ENCODE measurements around the gene IL21R.
"Not testable (repeated sequence)": the region's sequence is repeated elsewhere in the genome, so short reads cannot be mapped to it uniquely, and the experiment has no call there.

IL21R gene

GRCh38 chr16:27453494-27453825 is 51.5 kb downstream of the IL21R start:
- no peak overlapping the region for H3K27ac ChIP-seq (ENCODE audit: low read depth in 2 of 2, low read length in 2 of 2)
- H3K27me3 ChIP-seq (ENCODE audit: control insufficient read depth in 2 of 2, insufficient read depth in 2 of 2, low read length in 2 of 2), result peaks cover 10 to 15% of the 10 kb centered on the region in 2 donors
- H3K36me3 ChIP-seq (ENCODE audit: control insufficient read depth in 2 of 2, insufficient read depth in 2 of 2, low read length in 2 of 2), result no peaks in the 10 kb centered on the region
- H3K4me1 ChIP-seq (ENCODE audit: control insufficient read depth in 2 of 2, insufficient read depth in 2 of 2, low read length in 2 of 2), result no peaks in the 10 kb centered on the region
- no peaks in the 10 kb centered on the region for H3K9me3 ChIP-seq (ENCODE audit: control insufficient read depth in 2 of 2, low read length in 2 of 2)
- H3K9ac ChIP-seq (ENCODE audit: low read depth in 1 of 2, low read length in 2 of 2), result no peak overlapping the region
- H3K4me3 ChIP-seq (ENCODE audit: low read length in 2 of 2), result no peak overlapping the region

- Histone ChIP-seq H3K9me3 (ENCODE audit: control insufficient read depth in 2 of 2, low read length in 2 of 2) (no peaks in the 10 kb centered on the region), H3K27ac (ENCODE audit: low read depth in 2 of 2, low read length in 2 of 2) (no peak overlapping the region), H3K36me3 (ENCODE audit: control insufficient read depth in 2 of 2, insufficient read depth in 2 of 2, low read length in 2 of 2) (peaks cover 4 to 8% of the 10 kb centered on the region in 2 donors), H3K27me3 (ENCODE audit: control insufficient read depth in 2 of 2, insufficient read depth in 2 of 2, low read length in 2 of 2) (peaks cover 3 to 4% of the 10 kb centered on the region in 2 donors), H3K4me3 (ENCODE audit: low read length in 2 of 2) (no peak overlapping the region), H3K4me1 (ENCODE audit: control insufficient read depth in 2 of 2, insufficient read depth in 2 of 2, low read length in 2 of 2) (no peaks in the 10 kb centered on the region), H3K9ac (ENCODE audit: low read depth in 1 of 2, low read length in 2 of 2) (no peak overlapping the region)
Measured at GRCh38 chr16:27455700-27456099, 53.7 kb downstream of the IL21R start.

GRCh38 chr16:27457605-27457900 is 55.6 kb downstream of the IL21R start:
- not testable (repeated sequence) for H3K9ac ChIP-seq (ENCODE audit: low read depth in 1 of 2, low read length in 2 of 2)

GRCh38 chr16:27458258-27458657 is 56.3 kb downstream of the IL21R start:
- no peaks in the 10 kb centered on the region for H3K4me1 ChIP-seq (ENCODE audit: control insufficient read depth in 2 of 2, insufficient read depth in 2 of 2, low read length in 2 of 2)
- no peak overlapping the region for H3K9ac ChIP-seq (ENCODE audit: low read depth in 1 of 2, low read length in 2 of 2)
- H3K27ac ChIP-seq (ENCODE audit: low read depth in 2 of 2, low read length in 2 of 2), result no peak overlapping the region
- H3K27me3 ChIP-seq (ENCODE audit: control insufficient read depth in 2 of 2, insufficient read depth in 2 of 2, low read length in 2 of 2), result no peaks in the 10 kb centered on the region
- H3K4me3 ChIP-seq (ENCODE audit: low read length in 2 of 2), result no peak overlapping the region
- H3K9me3 ChIP-seq (ENCODE audit: control insufficient read depth in 2 of 2, low read length in 2 of 2), result no peaks in the 10 kb centered on the region
- peaks cover 17 to 20% of the 10 kb centered on the region in 2 donors for H3K36me3 ChIP-seq (ENCODE audit: control insufficient read depth in 2 of 2, insufficient read depth in 2 of 2, low read length in 2 of 2)

More at GRCh38 chr16:27457605-27457900, 55.6 kb downstream of the IL21R start:
- H3K27ac ChIP-seq (ENCODE audit: low read depth in 2 of 2, low read length in 2 of 2); H3K9me3 ChIP-seq (ENCODE audit: control insufficient read depth in 2 of 2, low read length in 2 of 2); H3K27me3 ChIP-seq (ENCODE audit: control insufficient read depth in 2 of 2, insufficient read depth in 2 of 2, low read length in 2 of 2); H3K4me1 ChIP-seq (ENCODE audit: control insufficient read depth in 2 of 2, insufficient read depth in 2 of 2, low read length in 2 of 2); H3K4me3 ChIP-seq (ENCODE audit: low read length in 2 of 2): not testable (repeated sequence)
- peaks cover 14 to 15% of the 10 kb centered on the region in 2 donors for H3K36me3 ChIP-seq (ENCODE audit: control insufficient read depth in 2 of 2, insufficient read depth in 2 of 2, low read length in 2 of 2)

GRCh38 chr16:27458987-27459688 is 57.2 kb downstream of the IL21R start:
- no peak overlapping the region for H3K9ac ChIP-seq (ENCODE audit: low read depth in 1 of 2, low read length in 2 of 2)
- no peaks in the 10 kb centered on the region for H3K27me3 ChIP-seq (ENCODE audit: control insufficient read depth in 2 of 2, insufficient read depth in 2 of 2, low read length in 2 of 2)
- H3K36me3 ChIP-seq (ENCODE audit: control insufficient read depth in 2 of 2, insufficient read depth in 2 of 2, low read length in 2 of 2), result peaks cover 17 to 26% of the 10 kb centered on the region in 2 donors
- no peak overlapping the region for H3K27ac ChIP-seq (ENCODE audit: low read depth in 2 of 2, low read length in 2 of 2)
- no peaks in the 10 kb centered on the region for H3K9me3 ChIP-seq (ENCODE audit: control insufficient read depth in 2 of 2, low read length in 2 of 2)
- no peaks in the 10 kb centered on the region for H3K4me1 ChIP-seq (ENCODE audit: control insufficient read depth in 2 of 2, insufficient read depth in 2 of 2, low read length in 2 of 2)
- no peak overlapping the region for H3K4me3 ChIP-seq (ENCODE audit: low read length in 2 of 2)

- Histone ChIP-seq H3K4me1 (ENCODE audit: control insufficient read depth in 2 of 2, insufficient read depth in 2 of 2, low read length in 2 of 2) (no peaks in the 10 kb centered on the region), H3K36me3 (ENCODE audit: control insufficient read depth in 2 of 2, insufficient read depth in 2 of 2, low read length in 2 of 2) (peaks cover 25 to 35% of the 10 kb centered on the region in 2 donors), H3K4me3 (ENCODE audit: low read length in 2 of 2) (no peak overlapping the region), H3K9ac (ENCODE audit: low read depth in 1 of 2, low read length in 2 of 2) (no peak overlapping the region), H3K9me3 (ENCODE audit: control insufficient read depth in 2 of 2, low read length in 2 of 2) (no peaks in the 10 kb centered on the region), H3K27me3 (ENCODE audit: control insufficient read depth in 2 of 2, insufficient read depth in 2 of 2, low read length in 2 of 2) (no peaks in the 10 kb centered on the region), H3K27ac (ENCODE audit: low read depth in 2 of 2, low read length in 2 of 2) (no peak overlapping the region)
Measured at GRCh38 chr16:27460213-27460612, 58.2 kb downstream of the IL21R start.

GRCh38 chr16:27460663-27461482 is 58.9 kb downstream of the IL21R start:
- H3K9ac ChIP-seq (ENCODE audit: low read depth in 1 of 2, low read length in 2 of 2), result no peak overlapping the region
- H3K9me3 ChIP-seq (ENCODE audit: control insufficient read depth in 2 of 2, low read length in 2 of 2), result no peaks in the 10 kb centered on the region
- no peaks in the 10 kb centered on the region for H3K4me1 ChIP-seq (ENCODE audit: control insufficient read depth in 2 of 2, insufficient read depth in 2 of 2, low read length in 2 of 2)
- H3K4me3 ChIP-seq (ENCODE audit: low read length in 2 of 2), result no peak overlapping the region
- no peaks in the 10 kb centered on the region for H3K27me3 ChIP-seq (ENCODE audit: control insufficient read depth in 2 of 2, insufficient read depth in 2 of 2, low read length in 2 of 2)
- no peak overlapping the region for H3K27ac ChIP-seq (ENCODE audit: low read depth in 2 of 2, low read length in 2 of 2)
- H3K36me3 ChIP-seq (ENCODE audit: control insufficient read depth in 2 of 2, insufficient read depth in 2 of 2, low read length in 2 of 2), result peaks cover 30 to 39% of the 10 kb centered on the region in 2 donors

- no peak overlapping the region for H3K9ac ChIP-seq (ENCODE audit: low read depth in 1 of 2, low read length in 2 of 2)
- no peak overlapping the region for H3K27ac ChIP-seq (ENCODE audit: low read depth in 2 of 2, low read length in 2 of 2)
- H3K4me1 ChIP-seq (ENCODE audit: control insufficient read depth in 2 of 2, insufficient read depth in 2 of 2, low read length in 2 of 2), result no peaks in the 10 kb centered on the region
- no peaks in the 10 kb centered on the region for H3K9me3 ChIP-seq (ENCODE audit: control insufficient read depth in 2 of 2, low read length in 2 of 2)
- peaks cover 35 to 43% of the 10 kb centered on the region in 2 donors for H3K36me3 ChIP-seq (ENCODE audit: control insufficient read depth in 2 of 2, insufficient read depth in 2 of 2, low read length in 2 of 2)
- H3K27me3 ChIP-seq (ENCODE audit: control insufficient read depth in 2 of 2, insufficient read depth in 2 of 2, low read length in 2 of 2), result no peaks in the 10 kb centered on the region
- H3K4me3 ChIP-seq (ENCODE audit: low read length in 2 of 2), result no peak overlapping the region
Measured at GRCh38 chr16:27461483-27462171, 59.7 kb downstream of the IL21R start.

GRCh38 chr16:27462200-27462845 is 60.3 kb downstream of the IL21R start:
- no peak overlapping the region for H3K9ac ChIP-seq (ENCODE audit: low read depth in 1 of 2, low read length in 2 of 2)
- H3K9me3 ChIP-seq (ENCODE audit: control insufficient read depth in 2 of 2, low read length in 2 of 2), result no peaks in the 10 kb centered on the region
- peaks cover 41 to 49% of the 10 kb centered on the region in 2 donors for H3K36me3 ChIP-seq (ENCODE audit: control insufficient read depth in 2 of 2, insufficient read depth in 2 of 2, low read length in 2 of 2)
- H3K4me1 ChIP-seq (ENCODE audit: control insufficient read depth in 2 of 2, insufficient read depth in 2 of 2, low read length in 2 of 2), result no peaks in the 10 kb centered on the region
- H3K27ac ChIP-seq (ENCODE audit: low read depth in 2 of 2, low read length in 2 of 2), result no peak overlapping the region
- no peaks in the 10 kb centered on the region for H3K27me3 ChIP-seq (ENCODE audit: control insufficient read depth in 2 of 2, insufficient read depth in 2 of 2, low read length in 2 of 2)
- no peak overlapping the region for H3K4me3 ChIP-seq (ENCODE audit: low read length in 2 of 2)

All from mucosa of rectum (tissue), 2 donors.